Erythroblast (primary cell): Measurements from ENCODE around the gene FAM3A.

Experiments used
- GATA1 ChIP-seq: IDR thresholded peaks from 2 replicates; pipeline ENCODE4 v1.6.1; 2011; ENCODE audit warnings: low read depth, mild to moderate bottlenecking, control low read depth, low read length, moderate library complexity
- POLR2A ChIP-seq: IDR thresholded peaks from 2 replicates; pipeline ENCODE4 v1.6.1; 2011; ENCODE audit warnings: mild to moderate bottlenecking, low read length

- TF ChIP-seq POLR2A, result no peak
- TF ChIP-seq GATA1, result no peak
Observed at GRCh38 chrX:154468217-154468616, 47.8 kb downstream of the FAM3A start.
